Gastrocnemius medialis (tissue), 4 donors: ENCODE measurements around the gene ZNF837. TPM values are rescaled to one million over a fixed set of nuclear protein-coding genes. Genes with fewer than 3 reads are reported as not detected.

Experiments used
- ATAC-seq, 2 donors: fragments of 150-250 bp; one replicate each; pipeline ENCODE4 v1.9.1; 2016
- DNase-seq, 2 donors: peaks; one replicate each; pipeline ENCODE4 v3.0.0-alpha.2; 2019
- H3K27ac ChIP-seq, 4 donors: fragments of 200-600 bp; sonication (generic); 1 replicate in 1 of 4; 2 replicates in 3 of 4; pipeline ENCODE4 v1.5.1; 2016 to 2018; ENCODE audit warnings: mild to moderate bottlenecking in 2 of 4, moderate library complexity in 1 of 4
- H3K27me3 ChIP-seq, 3 donors: fragments of 200-600 bp; sonication (generic) in 2 of 3; 1 replicate in 1 of 3; 2 replicates in 2 of 3; pipeline versions ENCODE4 v1.5.1 to v1.6.0; 2016 to 2019; ENCODE audit warnings: mild to moderate bottlenecking in 1 of 3, moderate library complexity in 1 of 3
- H3K36me3 ChIP-seq, 2 donors: fragments of 200-600 bp; sonication (generic) in 1 of 2; one replicate each; pipeline ENCODE4 v1.5.1; 2017 to 2018
- H3K4me1 ChIP-seq, 2 donors: fragments of 200-600 bp; sonication (generic) in 1 of 2; one replicate each; pipeline ENCODE4 v1.5.1; 2016 to 2017; ENCODE audit warnings: mild to moderate bottlenecking in 2 of 2
- H3K4me3 ChIP-seq, 4 donors: fragments of 200-600 bp; sonication (generic) in 3 of 4; 1 replicate in 1 of 4; 2 replicates in 3 of 4; pipeline ENCODE4 v1.5.1; 2016 to 2019; ENCODE audit warnings: mild to moderate bottlenecking in 2 of 4
- H3K9me3 ChIP-seq, 3 donors: fragments of 200-600 bp; sonication (generic) in 2 of 3; 1 replicate in 1 of 3; 2 replicates in 2 of 3; pipeline ENCODE4 v1.5.1; 2016 to 2019
- POLR2A ChIP-seq, 2 donors: fragments of 450-650 bp; IDR thresholded peaks; one replicate each; pipeline ENCODE4 v1.6.1; 2017; ENCODE audit warnings: antibody characterized with exemption in 2 of 2, mild to moderate bottlenecking in 2 of 2, moderate library complexity in 2 of 2
- in situ Hi-C, 4 donors: fragments of 200-750 bp; cut with MboI; loops; one replicate each; pipeline versions ENCODE4 v1.15.0 to v1.8.0; 2017; ENCODE audit warnings: low sequenced_read_pairs in 4 of 4
- intact Hi-C: fragments of 100-400 bp; cut with DNase I; formaldehyde crosslinking; loops from one replicate; pipeline ENCODE4 v1.15.1; 2023; ENCODE audit warnings: low total_unique reads
- total RNA-seq, 4 donors: library from RNA; depleted of rRNA; stranded (reverse); fragments of >200 nt; gene quantifications; one replicate each; pipeline versions ENCODE4 v1.1.0 to v1.2.3, GENCODE V29; 2016
- TF ChIP-seq, protein P1 (sequence below), 5 experiments: fragments of 450-650 bp in 3 of 5; fragments of 200-600 bp in 2 of 5; sonication (generic) in 2 of 5; IDR thresholded peaks in 4 of 5; conservative IDR thresholded peaks in 1 of 5; 1 replicate in 4 of 5; 2 replicates in 1 of 5; pipeline ENCODE4 v1.5.1; 2016 to 2019; ENCODE audit warnings: antibody characterized with exemption in 5 of 5, mild to moderate bottlenecking in 3 of 5, moderate library complexity in 3 of 5

Gene ZNF837
- total RNA-seq, 4 donors from 2014 or later, result 0.11 to 0.36 TPM; not detected in 2

GRCh38 chr19:58366585-58367430, 14.0 kb downstream of the ZNF837 start:
- in situ Hi-C loops, result no loop called here
- Histone ChIP-seq H3K4me1 (peaks cover 0 to 2% of the 10 kb centered on the region in 2 donors), H3K36me3 (no peaks in the 10 kb centered on the region), H3K9me3 (no peaks in the 10 kb centered on the region), H3K27me3 (no peaks in the 10 kb centered on the region), H3K27ac (no peak overlapping the region), H3K4me3 (no peak overlapping the region)
- intact Hi-C loops, result no loop called here
- TF ChIP-seq, protein P1, sequence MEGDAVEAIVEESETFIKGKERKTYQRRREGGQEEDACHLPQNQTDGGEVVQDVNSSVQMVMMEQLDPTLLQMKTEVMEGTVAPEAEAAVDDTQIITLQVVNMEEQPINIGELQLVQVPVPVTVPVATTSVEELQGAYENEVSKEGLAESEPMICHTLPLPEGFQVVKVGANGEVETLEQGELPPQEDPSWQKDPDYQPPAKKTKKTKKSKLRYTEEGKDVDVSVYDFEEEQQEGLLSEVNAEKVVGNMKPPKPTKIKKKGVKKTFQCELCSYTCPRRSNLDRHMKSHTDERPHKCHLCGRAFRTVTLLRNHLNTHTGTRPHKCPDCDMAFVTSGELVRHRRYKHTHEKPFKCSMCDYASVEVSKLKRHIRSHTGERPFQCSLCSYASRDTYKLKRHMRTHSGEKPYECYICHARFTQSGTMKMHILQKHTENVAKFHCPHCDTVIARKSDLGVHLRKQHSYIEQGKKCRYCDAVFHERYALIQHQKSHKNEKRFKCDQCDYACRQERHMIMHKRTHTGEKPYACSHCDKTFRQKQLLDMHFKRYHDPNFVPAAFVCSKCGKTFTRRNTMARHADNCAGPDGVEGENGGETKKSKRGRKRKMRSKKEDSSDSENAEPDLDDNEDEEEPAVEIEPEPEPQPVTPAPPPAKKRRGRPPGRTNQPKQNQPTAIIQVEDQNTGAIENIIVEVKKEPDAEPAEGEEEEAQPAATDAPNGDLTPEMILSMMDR (IDR thresholded peaks at IDR 0.05 in 4 of 5, conservative IDR thresholded peaks at IDR 0.05 in 1 of 5), result no peak
- TF ChIP-seq POLR2A (IDR thresholded peaks at IDR 0.05), result no peak
- DNase-seq (no peak), ATAC-seq (no peak)

DNA sequence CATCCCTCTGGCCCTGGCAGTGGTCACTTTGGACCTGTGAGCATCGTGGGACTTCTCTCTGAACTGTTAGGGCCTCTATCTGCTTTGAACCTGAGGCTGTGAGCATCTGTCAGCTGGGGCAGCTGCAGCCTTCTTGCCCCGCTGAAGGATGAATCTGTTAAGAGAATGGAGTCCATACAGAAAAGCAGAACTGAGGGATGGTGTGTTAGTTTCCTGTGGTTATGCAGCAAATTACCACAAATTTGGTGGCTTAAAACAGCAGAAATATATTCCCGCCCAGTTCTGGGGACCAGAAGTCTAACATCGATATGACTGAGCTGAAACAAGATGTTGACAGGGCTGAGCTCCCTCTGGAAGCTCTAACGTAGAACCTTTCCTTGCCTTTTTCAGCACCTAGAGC, 16.7 kb downstream of the ZNF837 start:
- Histone ChIP-seq H3K4me3 (no peak overlapping the region), H3K27ac (no peak overlapping the region), H3K9me3 (no peaks in the 10 kb centered on the region), H3K4me1 (peaks cover 0 to 8% of the 10 kb centered on the region in 2 donors), H3K36me3 (no peaks in the 10 kb centered on the region), H3K27me3 (no peaks in the 10 kb centered on the region)
- ATAC-seq, result no peak
- in situ Hi-C loops (no loop called here), intact Hi-C loops (no loop called here)
- DNase-seq, result no peak
- TF ChIP-seq POLR2A (IDR thresholded peaks at IDR 0.05), result no peak
- TF ChIP-seq, protein P1 (IDR thresholded peaks at IDR 0.05 in 4 of 5, conservative IDR thresholded peaks at IDR 0.05 in 1 of 5), result no peak

DNA sequence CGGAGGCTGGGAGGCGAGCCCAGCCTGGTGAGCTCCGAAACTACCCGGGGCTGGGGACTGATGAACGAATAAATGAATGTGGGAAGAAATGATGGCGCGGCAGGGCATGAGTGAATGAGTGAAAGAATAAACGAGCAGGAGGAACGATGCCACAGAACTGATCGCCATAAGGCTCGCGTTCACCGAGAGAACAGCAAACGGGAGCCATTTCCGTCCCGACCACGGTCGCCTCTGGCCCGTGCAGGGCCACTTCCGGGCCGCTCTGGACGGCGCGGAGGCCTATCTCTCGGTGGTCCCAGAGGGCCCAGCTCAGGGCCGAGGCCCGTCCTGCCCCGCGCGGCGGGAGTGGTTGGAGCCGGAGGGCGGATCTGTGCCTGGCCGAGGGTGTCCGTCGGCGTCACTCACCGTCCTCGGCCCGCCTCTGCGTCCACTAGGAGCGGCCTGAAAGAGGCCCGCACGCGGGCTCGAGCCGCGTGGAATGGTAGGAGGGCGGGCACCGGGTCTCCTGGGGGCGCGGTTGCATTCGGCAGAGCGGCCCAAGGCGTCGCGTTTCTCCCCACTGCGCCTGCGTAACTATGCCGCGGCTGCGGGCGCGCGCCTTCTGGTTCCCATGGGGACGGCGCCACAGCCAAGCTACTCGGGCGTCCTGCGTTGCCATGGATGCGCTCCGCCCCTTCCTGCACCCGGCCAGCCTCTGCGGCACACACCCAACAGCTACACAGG, 18.4 kb downstream of the ZNF837 start, which contains the start of gene ZNF497:
TSS of gene ZNF497 (minus strand) at position 480 of the 723 bp plus-strand sequence. CDS start 5,116 bp downstream, outside the sequence.
- no peaks in the 10 kb centered on the region for H3K36me3 ChIP-seq
- DNase-seq (peak; percentile 92 to 93), ATAC-seq (peak; percentile 94 to 96)
- peaks cover 0 to 8% of the 10 kb centered on the region in 2 donors for H3K4me1 ChIP-seq
- no peaks in the 10 kb centered on the region for H3K9me3 ChIP-seq
- TF ChIP-seq, protein P1 (IDR thresholded peaks at IDR 0.05 in 4 of 5, conservative IDR thresholded peaks at IDR 0.05 in 1 of 5), result peak in 2 of 5 experiments; percentile 2 to 17
- peak; percentile 61 to 62 for TF ChIP-seq POLR2A (IDR thresholded peaks at IDR 0.05)
- peak within 1 kb of the TSS; percentile 87 to 92 (median 91) for H3K27ac ChIP-seq
- peaks cover 0 to 2% (median 0%) of the 10 kb centered on the region in 3 donors for H3K27me3 ChIP-seq
- H3K4me3 ChIP-seq, result peak within 1 kb of the TSS; percentile 78 to 95 (median 90)
- in situ Hi-C loops, result no loop called here
- intact Hi-C loops, result loop anchor here (1.0 to 2.0 kb wide), 4 partner anchors 19 to 58 kb away; partner anchors contain the start of genes ERVK3-1, RPS5, ZNF837 and ZSCAN22

DNA sequence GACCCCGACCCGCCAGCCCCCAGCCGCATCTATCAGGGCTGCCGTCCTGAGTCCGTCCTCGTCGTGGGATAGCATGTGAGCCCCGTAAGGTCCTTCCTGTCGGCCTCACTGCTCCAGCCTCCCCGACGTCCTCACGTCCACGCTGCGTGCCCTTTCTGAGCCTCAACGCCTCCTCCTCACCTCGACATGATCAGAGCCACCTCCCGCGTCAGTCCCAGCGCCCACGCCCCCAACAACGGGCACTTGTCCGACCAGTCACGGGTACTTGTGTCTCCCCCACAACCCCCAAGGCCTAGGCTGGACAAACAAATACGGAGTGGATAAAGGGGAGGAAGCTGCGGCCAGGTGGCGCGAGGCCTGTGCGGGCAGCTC, 18.9 kb downstream of the ZNF837 start:
- in situ Hi-C loops (no loop called here), intact Hi-C loops (loop anchor here (1.0 to 2.0 kb wide), 4 partner anchors 19 to 57 kb away; partner anchors contain the start of genes ERVK3-1, RPS5, ZNF837 and ZSCAN22)
- H3K9me3 ChIP-seq, result no peaks in the 10 kb centered on the region
- H3K36me3 ChIP-seq, result no peaks in the 10 kb centered on the region
- peak overlapping the region; percentile 78 to 95 (median 90) for H3K4me3 ChIP-seq
- H3K27me3 ChIP-seq, result peaks cover 0 to 2% (median under 1%) of the 10 kb centered on the region in 3 donors
- DNase-seq (no peak), ATAC-seq (peak in 1 of 2 donors; percentile 2)
- TF ChIP-seq, protein P1 (IDR thresholded peaks at IDR 0.05 in 4 of 5, conservative IDR thresholded peaks at IDR 0.05 in 1 of 5), result no peak
- TF ChIP-seq POLR2A (IDR thresholded peaks at IDR 0.05), result no peak
- peaks cover 0 to 8% of the 10 kb centered on the region in 2 donors for H3K4me1 ChIP-seq
- H3K27ac ChIP-seq, result peak overlapping the region; percentile 87 to 92 (median 91)
